T-helper 2 cell treated with Interferon-gamma antibody and Interleukin-4, amounts not matched to agents 100 ng/mL and 5 ng/mL, for 36 hours (primary cell): Measurements from ENCODE around the gene HAPLN2. TPM values are rescaled to one million over a fixed set of nuclear protein-coding genes. Genes with fewer than 3 reads are reported as not detected.
"Not testable (repeated sequence)": the region's sequence is repeated elsewhere in the genome, so short reads cannot be mapped to it uniquely, and the experiment has no call there.

Experiments used
- intact Hi-C: fragments of 100-400 bp; cut with micrococcal nuclease; formaldehyde crosslinking; loops from one replicate; pipeline ENCODE4 v1.15.1; 2023
- total RNA-seq: library from RNA; stranded (reverse); gene quantifications from 2 replicates; pipeline ENCODE4 v1.2.3, GENCODE V29; 2022

Gene HAPLN2
- total RNA-seq, 1 donor from 2014 or later, result not detected

DNA sequence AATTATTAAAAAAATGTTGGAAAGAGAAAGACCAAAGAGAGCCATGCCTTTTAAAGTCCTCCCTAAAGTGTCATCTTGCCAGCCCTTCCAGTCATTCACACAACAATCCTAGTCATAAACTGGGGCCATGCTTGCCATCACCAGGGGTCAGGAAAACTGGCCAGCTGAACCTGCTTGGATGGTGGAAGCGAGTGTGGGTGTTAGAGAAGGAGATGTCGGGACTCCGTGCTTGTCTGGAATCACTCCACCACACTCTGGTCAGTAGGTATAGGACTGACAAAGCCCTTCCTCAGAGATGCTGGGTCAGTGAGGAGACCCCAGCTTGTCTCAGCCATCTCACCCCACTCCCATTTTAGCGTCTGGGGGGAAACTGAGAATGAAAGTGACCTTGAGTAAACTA lies 3.3 kb upstream of the HAPLN2 start:
- intact Hi-C loops, result no loop called here

DNA sequence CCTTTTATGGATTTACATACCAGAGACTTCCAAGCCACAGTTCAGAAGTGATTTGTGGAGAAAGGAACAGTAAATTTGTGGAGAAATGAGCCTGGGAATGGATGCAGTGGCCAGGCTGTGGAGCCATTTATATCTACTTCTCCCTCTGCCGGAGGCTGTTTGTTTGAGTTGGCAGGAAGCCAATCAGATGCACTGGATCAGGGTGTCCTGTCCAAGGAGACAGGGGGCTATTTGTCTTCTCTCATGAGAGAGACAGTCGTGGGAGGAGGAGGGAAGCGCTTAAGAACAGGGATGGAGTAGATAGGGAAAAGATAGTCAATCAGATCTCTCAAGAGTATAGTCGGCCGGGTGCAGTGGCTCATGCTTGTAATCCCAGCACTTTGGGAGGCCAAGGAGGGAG lies 2.8 kb upstream of the HAPLN2 start:
- intact Hi-C loops, result no loop called here

GRCh38 chr1:156619582-156619955 lies 354 bp downstream of the HAPLN2 start:
- intact Hi-C loops, result no loop called here

- intact Hi-C loops, result no loop called here
Observed at GRCh38 chr1:156622581-156623297, 3.5 kb downstream of the HAPLN2 start.

DNA sequence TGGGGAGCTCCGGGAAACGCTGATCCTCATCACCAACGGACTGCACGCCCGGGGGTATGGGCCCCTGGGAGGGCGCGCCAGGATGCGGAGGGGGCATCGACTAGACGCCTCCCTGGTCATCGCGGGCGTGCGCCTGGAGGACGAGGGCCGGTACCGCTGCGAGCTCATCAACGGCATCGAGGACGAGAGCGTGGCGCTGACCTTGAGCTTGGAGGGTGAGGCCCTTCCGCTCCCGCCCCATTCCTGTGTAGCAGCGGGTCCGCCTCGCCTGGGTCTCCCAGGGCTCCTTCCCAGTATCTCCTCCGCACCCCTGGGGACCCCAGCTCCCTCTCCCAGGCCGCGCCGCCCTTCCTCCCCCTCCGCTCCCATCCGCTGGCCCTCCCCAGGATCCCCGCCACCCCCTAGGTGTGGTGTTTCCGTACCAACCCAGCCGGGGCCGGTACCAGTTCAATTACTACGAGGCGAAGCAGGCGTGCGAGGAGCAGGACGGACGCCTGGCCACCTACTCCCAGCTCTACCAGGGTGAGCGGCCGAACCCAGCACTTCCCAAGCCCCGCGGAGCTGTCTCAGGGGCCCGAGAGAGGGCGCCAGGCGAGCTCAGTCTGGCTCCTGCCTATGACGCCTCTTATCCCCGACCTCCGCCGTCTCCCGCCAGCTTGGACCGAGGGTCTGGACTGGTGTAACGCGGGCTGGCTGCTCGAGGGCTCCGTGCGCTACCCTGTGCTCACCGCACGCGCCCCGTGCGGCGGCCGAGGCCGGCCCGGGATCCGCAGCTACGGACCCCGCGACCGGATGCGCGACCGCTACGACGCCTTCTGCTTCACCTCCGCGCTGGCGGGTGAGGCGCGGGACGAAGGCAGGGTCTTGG lies 5.0 kb downstream of the HAPLN2 start:
- intact Hi-C loops, result no loop called here

DNA sequence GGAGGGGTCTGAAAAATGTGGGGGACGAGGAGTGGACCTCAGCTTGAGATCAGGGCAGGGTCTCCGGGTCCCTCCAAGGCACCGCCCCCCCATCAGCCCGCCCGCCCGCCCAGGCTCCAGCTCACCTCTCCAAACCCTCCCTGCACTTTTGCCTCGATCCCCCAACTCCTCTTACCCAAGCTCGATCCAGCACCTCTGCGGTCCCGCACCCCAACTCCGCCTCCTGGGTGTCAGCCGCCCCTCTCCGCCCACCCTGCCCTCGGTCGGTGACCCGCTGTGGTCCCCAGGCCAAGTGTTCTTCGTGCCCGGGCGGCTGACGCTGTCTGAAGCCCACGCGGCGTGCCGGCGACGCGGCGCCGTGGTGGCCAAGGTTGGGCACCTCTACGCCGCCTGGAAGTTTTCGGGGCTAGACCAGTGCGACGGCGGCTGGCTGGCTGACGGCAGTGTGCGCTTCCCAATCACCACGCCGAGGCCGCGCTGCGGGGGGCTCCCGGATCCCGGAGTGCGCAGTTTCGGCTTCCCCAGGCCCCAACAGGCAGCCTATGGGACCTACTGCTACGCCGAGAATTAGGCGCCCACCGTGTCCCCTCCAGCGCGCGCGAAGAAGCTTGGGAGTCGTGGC lies 5.7 kb downstream of the HAPLN2 start:
- intact Hi-C loops, result loop anchor here (1.0 kb wide), 1 partner anchor 53 kb away; no protein-coding TSS in a partner anchor

DNA sequence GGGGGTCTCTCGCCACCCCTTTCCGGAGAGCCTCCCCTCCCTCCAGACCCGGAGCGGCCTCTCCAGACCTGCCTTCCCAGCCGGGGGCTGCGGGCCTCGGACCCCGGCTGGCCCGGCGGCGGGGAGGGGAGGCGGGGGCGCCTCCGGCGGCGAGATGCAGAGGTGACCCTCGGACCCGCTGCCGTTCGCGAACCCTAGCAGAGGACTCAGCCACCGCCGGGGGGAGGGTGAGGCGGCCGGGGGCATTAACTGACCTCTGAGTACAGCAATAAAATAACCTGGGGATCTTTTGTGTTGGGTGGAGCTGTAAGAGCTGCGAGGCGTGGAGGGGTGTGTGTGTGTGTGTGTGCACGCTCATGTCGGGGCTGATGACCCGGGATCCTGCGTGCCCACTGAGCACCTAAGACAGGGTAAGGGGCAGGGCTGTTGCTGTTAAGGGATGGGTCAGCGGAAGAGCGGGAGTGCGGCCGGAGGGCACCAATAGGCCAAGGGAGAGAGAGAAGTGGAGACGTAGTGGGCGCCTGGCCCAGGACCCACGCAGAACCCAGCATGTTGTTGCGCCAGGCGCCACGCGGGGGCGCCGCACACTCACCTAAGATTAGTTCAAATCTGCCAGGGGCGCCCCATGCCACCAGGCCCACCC lies 6.3 kb downstream of the HAPLN2 start:
- intact Hi-C loops, result loop anchor here (1.0 to 2.0 kb wide), 2 partner anchors 17 to 53 kb away; partner anchors contain the start of gene BCAN

DNA sequence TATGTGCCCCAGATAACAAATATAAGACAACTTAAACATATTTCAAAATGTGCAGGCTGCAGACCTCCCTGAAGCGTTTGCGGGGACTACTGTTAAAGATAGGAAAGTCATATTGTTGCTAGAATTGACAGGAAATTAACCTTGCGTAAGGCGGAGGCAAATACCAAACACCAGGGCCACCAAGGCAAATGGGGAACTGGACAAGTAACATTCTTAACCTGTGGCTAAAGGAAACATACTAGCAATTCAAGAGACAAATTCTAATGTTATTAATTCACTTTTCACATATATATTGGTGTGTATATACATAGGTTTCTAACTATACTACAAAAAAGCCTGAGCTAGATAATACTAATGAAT lies 6.8 kb downstream of the HAPLN2 start:
- intact Hi-C loops, result loop anchor here (2.0 kb wide), 1 partner anchor 17 kb away; the partner anchor contains the start of gene BCAN

GRCh38 chr1:156627313-156627880 lies 8.2 kb downstream of the HAPLN2 start:
- intact Hi-C loops, result loop anchor here (1.0 to 2.0 kb wide), 2 partner anchors 15 to 30 kb away; partner anchors contain the start of gene BCAN

DNA sequence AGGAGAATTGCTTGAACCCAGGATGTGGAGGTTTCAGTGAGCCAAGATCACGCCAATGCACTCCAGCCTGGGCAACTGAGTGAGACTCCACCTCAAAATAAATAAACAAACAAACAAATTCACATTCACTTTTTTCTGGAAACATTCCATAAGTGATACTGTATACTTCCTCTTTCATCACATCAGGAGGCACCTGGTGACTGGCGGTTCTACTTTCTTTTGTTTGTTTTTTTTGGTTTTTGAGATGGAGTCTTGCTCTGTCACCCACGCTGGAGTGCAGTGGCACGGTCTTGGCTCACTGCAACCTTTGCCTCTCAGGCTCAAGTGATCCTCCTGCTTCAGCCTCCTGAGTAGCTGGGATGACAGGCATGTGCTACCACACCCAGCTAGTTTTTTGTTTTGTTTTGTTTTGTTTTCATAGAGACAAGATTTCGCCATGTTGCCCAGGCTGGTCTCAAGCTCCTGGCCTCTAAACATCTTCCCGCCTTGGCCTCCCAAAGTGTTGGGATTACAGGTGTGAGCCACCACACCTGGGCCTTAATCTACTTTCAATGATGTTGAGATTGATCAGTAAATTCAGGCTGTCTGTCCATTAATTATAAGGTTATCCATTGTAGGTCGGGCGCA lies 10.7 kb downstream of the HAPLN2 start:
- intact Hi-C loops, result no loop called here

- intact Hi-C loops, result not testable (repeated sequence)
Observed at GRCh38 chr1:156631152-156631551, 11.9 kb downstream of the HAPLN2 start.

GRCh38 chr1:156632355-156632754 lies 13.1 kb downstream of the HAPLN2 start:
- intact Hi-C loops, result no loop called here

- intact Hi-C loops, result no loop called here
Observed at GRCh38 chr1:156638189-156638985, 19.2 kb downstream of the HAPLN2 start.

- intact Hi-C loops, result loop anchor here (5.0 kb wide), 1 partner anchor 47 kb away; the partner anchor contains the start of gene NAXE
Observed at GRCh38 chr1:156639601-156640101, 20.4 kb downstream of the HAPLN2 start.

GRCh38 chr1:156640842-156641706 lies 21.9 kb downstream of the HAPLN2 start:
- intact Hi-C loops, result loop anchor here (5.0 kb wide), 1 partner anchor 49 kb away; the partner anchor contains the start of gene NAXE

- intact Hi-C loops, result loop anchor here (2.0 to 5.0 kb wide), 2 partner anchors 15 to 50 kb away; partner anchors contain the start of gene NAXE
Observed at GRCh38 chr1:156641761-156642264, 22.6 kb downstream of the HAPLN2 start, which contains the start of gene BCAN. Gene BCAN (plus strand): TSS chr1:156642117. CDS start chr1:156646055, 3,938 bp downstream.

- intact Hi-C loops, result loop anchor here (2.0 to 5.0 kb wide), 2 partner anchors 16 to 50 kb away; partner anchors contain the start of gene NAXE
Observed at GRCh38 chr1:156642265-156643048, 23.2 kb downstream of the HAPLN2 start.
